COLO668 (cell line): Measurements from ENCODE around the gene IL1RN.
A peak's percentile ranks its signal among the peaks of the same experiment; 100 is the strongest.
"Not testable (repeated sequence)": the region's sequence is repeated elsewhere in the genome, so short reads cannot be mapped to it uniquely, and the experiment has no call there.

Source experiments
- DNase-seq: peaks from one replicate; lab custom pipeline; 2025; ENCODE audit not compliant: unreplicated experiment; lab: John Stamatoyannopoulos, UW

Gene IL1RN, protein sequence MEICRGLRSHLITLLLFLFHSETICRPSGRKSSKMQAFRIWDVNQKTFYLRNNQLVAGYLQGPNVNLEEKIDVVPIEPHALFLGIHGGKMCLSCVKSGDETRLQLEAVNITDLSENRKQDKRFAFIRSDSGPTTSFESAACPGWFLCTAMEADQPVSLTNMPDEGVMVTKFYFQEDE

GRCh38 chr2:113126845-113127645 is at the start of gene IL1RN:
IL1RN (plus strand) TSS chr2:113127598; CDS start chr2:113127625, 27 bp downstream.
- no peak for DNase-seq

DNA sequence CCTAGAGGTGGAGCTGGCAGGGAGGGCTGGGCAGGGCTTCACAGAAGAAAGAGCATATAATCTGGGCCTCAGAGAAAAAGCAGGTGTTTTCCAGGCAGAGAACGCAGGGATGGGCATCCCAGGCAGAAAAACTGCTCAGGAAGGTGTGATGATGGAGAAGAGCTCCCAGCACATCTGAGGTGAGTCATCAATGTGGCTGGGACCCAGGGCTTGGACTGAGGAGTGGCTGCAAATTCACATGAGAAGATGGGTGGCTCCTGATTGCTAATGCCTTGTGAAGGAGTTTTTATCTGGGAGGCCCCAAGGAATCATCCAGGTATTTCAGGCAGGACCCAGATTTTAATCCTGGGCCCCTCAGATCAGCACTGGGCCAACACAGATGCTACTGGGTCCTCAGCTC is 49.5 kb upstream of the IL1RN start:
- DNase-seq: no peak

GRCh38 chr2:113078350-113078839 is 49.0 kb upstream of the IL1RN start:
- no peak for DNase-seq

DNA sequence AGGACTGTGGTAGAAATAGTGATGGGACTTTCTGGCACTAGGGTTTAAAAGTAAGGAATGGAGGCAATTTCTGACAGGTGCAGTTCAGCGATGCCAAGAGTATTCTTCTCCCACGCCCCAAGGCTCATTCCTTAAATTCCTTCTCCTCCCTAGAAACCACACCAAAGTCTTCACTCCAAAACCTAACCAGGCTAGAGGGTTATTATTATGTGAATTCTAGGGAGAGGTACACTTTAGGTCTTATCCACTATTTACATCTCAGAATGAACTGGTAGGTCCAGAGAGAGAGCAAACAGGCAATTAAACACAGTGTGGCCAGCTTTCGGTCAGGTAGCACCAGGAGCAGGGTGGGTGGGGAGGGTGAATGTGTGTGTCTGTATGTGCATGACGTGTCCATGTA is 48.3 kb upstream of the IL1RN start:
- no peak for DNase-seq

DNA sequence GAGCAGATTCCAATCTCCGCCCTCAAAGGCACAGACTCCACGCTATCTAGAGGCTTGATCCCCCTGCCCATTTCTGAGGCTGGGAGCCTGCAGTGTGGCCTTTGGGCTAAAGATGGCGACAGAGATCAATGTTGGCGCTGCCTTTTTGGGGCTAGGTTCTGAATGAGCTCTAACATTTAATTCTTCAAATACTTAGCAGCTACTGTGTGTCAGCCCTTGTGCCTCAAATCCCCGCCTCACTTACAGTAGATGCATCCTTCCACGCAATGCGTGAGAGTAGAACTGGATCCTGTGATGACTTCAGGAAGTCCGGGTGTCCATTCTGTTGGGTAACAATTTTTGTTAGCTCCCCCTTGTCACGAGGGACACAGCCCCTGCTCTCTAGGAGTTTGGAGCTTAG is 47.3 kb upstream of the IL1RN start:
- peak; percentile 4 for DNase-seq

DNA sequence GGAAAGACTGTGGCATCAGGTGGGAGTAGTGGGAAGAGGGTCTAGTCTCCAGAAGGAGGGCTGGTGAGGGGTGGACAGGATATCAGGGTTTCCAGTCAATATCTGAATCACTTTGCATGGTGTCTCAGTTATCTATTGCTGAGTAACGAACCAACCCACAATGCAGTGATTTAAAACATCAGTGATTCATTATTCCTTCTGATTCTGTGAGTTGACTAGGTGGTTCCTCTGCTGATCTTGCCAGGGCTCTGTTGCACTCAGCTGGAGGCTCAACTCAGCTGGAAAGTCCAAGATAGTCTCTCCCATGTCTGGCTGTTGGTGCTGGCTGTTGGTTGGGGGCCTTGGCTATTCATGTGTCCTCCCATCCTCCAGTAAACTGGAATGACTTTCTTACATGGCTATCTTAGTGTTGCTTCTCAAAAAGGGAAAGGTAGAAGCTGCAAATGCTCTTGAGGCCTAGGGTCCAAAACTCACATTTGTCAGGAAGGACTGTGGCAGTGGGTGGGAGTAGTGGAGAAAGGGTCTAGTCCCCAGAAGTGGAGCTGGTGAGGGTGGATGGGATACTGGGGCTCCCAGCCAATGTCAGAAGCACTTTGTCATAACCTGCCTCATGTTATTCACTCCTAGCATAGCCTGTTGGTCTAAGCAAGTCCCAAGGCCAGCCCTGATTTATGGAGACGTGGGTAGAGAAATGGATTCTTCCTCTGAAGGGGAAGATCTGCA is 45.7 kb upstream of the IL1RN start:
- DNase-seq: no peak

- DNase-seq: no peak
Observed at GRCh38 chr2:113083296-113083695, 44.1 kb upstream of the IL1RN start.

GRCh38 chr2:113084249-113085000 is 43.0 kb upstream of the IL1RN start:
- no peak for DNase-seq

DNA sequence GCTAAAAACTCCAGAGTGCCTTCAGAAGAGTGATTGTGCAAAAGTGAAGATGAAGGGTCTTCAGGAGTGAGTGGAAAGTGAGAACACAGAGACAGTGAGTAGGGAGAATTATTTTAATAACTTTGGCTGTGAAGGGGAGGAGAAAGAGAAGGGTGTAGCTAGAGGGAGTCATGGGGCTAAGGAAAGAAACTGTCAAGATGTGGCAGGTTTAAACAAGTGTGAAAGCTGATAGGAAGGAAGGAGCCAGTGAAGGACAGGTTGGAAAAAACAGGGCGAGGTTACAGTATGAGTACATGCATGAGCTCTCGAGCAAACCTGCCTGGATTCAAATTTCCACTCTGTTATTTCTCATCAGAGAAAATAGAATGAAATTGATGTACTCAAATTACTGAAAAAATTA is 41.9 kb upstream of the IL1RN start:
- no peak for DNase-seq

DNA sequence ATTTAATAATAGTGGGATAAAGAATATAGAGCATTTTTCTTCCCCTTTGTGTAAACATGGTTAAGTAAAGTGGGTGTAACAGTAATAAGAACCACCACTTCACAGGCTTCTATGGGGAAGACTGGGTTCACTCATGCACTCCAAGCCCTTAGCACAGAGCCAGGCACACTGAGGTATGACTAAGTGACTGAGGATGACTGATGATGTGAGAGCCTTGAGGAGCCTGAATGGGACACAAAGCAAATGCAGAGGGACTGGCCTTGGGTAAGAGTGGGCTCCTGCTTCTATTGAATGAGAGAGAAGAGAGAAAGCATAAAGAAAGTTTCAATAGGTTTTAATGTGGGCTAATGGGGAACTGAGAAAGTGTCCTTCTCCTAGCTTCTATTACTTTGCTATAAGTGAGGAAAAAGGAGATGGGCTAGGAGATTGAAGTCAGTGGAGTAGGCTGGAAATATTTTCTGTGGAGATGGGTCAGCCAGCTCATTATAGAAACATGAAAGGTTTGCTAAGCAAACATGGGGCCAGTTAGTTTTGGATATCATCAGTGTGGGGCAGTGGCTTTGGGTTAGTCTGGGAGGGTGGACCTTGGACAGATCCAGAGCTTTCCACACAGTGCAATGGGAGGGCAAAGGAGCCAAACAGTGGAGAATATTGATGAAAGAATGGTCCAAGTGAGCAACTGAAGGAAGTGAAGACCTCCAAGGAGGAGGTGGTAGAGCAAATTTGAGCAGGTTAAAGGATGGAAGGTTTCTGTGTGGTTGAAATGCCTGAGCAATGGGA is 39.0 kb upstream of the IL1RN start:
- DNase-seq: no peak

- no peak for DNase-seq
Observed at GRCh38 chr2:113089916-113090315, 37.5 kb upstream of the IL1RN start.

DNA sequence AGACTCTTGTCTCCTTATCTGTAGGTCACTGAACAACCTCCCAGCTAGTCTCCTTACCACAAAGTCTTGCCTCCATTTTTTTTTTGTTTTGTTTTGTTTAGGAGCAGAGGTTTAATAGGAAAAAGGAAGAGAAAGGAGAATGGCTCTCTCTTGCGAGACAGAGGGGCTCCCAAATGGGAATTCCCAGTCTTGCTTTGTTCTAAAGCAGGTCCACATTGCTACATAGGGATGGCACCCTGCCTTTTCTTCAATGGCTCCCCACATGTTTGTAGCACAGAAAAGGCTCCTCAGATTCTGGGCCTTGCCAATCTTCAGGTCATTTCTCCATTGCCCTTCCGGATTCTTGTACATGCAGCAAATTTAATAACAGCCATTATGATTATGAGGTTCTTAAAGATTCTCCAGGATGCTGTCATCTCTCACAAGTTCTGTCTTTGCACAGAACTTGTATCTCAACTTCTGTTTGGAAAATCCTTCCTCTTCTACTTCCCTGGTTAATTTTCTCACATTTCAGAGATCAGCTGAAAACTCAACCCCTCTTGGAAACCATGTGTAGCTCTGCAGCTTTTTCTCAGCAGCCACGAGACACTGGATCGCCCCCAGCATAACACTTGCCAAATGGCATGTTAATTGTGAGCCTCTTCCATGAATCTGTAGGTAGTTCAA is 36.0 kb upstream of the IL1RN start:
- DNase-seq: no peak

GRCh38 chr2:113092864-113093612 is 34.4 kb upstream of the IL1RN start:
- no peak for DNase-seq

DNA sequence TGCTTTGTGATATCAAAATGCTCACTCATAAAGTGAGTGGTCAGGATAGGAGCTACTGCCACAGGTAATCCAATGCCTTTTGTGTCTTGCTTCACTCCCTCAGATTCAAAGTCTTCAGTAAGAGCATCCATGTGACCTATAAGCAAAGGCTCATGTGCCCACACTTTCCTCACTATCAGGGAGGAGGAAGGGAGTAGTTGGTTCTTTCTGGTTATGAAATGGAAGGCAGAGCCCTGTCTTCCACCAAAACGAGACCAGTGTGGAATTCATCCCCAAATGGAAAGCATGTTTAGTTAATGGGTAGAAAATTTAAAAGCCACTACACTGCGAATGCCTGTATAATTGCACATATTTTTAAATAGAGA is 33.8 kb upstream of the IL1RN start:
- DNase-seq: no peak

- not testable (repeated sequence) for DNase-seq
Observed at GRCh38 chr2:113096306-113096705, 31.1 kb upstream of the IL1RN start.

GRCh38 chr2:113096842-113097618 is 30.4 kb upstream of the IL1RN start:
- DNase-seq: not testable (repeated sequence)

DNA sequence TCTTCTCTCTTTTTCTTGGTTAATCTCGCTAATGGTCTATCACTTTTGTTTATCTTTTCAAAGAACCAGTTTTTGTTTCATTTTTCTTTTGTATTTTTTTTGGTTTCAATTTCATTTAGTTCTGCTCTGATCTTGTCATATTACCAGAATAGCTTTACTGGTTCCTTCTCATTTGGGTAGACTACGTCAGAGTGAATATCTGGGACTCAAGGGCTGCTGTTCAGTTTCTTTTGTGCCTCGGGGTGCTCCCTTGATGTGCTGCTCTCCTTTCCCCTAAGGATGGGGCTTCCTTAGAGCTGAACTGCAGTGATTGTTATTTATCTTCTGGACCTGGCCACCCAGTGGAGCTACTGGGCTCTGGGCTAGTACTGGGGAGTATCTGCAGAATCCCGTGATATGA is 29.4 kb upstream of the IL1RN start:
- DNase-seq: no peak

GRCh38 chr2:113098532-113098931 is 28.9 kb upstream of the IL1RN start:
- DNase-seq: no peak
